Stimulated activated CD4-positive, alpha-beta T cell treated with anti-CD3 and anti-CD28 coated beads, Interleukin-12 subunit alpha, Interleukin-12 subunit beta, amount 100 ng/mL, for 48 hours (primary cell): ENCODE results near the gene EVPL.
"Not testable (repeated sequence)": the region's sequence is repeated elsewhere in the genome, so short reads cannot be mapped to it uniquely, and the experiment has no call there.

Source experiments
- DNase-seq, 3 donors: peaks; one replicate each; pipeline ENCODE4 v3.0.0-alpha.2; 2020; ENCODE audit warnings: low read depth in 2 of 3, low spot score in 1 of 3

EVPL gene

GRCh38 chr17:76048711-76049110 lies 21.6 kb upstream of the EVPL start:
- DNase-seq, result no peak

- DNase-seq, result no peak
Measured at GRCh38 chr17:76048025-76048605, 21.0 kb upstream of the EVPL start.

- no peak for DNase-seq
Measured at GRCh38 chr17:76046064-76046463, 19.0 kb upstream of the EVPL start.

- not testable (repeated sequence) for DNase-seq
Measured at GRCh38 chr17:76044475-76045007, 17.4 kb upstream of the EVPL start.

- not testable (repeated sequence) for DNase-seq
Measured at GRCh38 chr17:76042868-76043267, 15.8 kb upstream of the EVPL start.

GRCh38 chr17:76040376-76040775 lies 13.3 kb upstream of the EVPL start:
- DNase-seq, result no peak

- no peak for DNase-seq
Measured at GRCh38 chr17:76039121-76039520, 12.0 kb upstream of the EVPL start.

GRCh38 chr17:76038050-76038449 lies 10.9 kb upstream of the EVPL start:
- no peak for DNase-seq

GRCh38 chr17:76036497-76037261 lies 9.6 kb upstream of the EVPL start:
- no peak for DNase-seq

GRCh38 chr17:76034428-76035350 lies 7.6 kb upstream of the EVPL start:
- no peak for DNase-seq

GRCh38 chr17:76033139-76033538 lies 6.0 kb upstream of the EVPL start:
- no peak for DNase-seq

- DNase-seq, result no peak
Measured at GRCh38 chr17:76032780-76033108, 5.6 kb upstream of the EVPL start.

- DNase-seq, result no peak
Measured at GRCh38 chr17:76032073-76032779, 5.1 kb upstream of the EVPL start.

GRCh38 chr17:76026714-76027158 lies 370 bp downstream of the EVPL start:
- DNase-seq, result no peak

GRCh38 chr17:76025294-76025693 lies 1.8 kb downstream of the EVPL start:
- no peak for DNase-seq

- DNase-seq, result no peak
Measured at GRCh38 chr17:76024353-76024752, 2.8 kb downstream of the EVPL start.

- DNase-seq, result no peak
Measured at GRCh38 chr17:76023900-76024237, 3.2 kb downstream of the EVPL start.

- DNase-seq, result no peak
Measured at GRCh38 chr17:76022973-76023899, 3.9 kb downstream of the EVPL start.

GRCh38 chr17:76022285-76022684 lies 4.8 kb downstream of the EVPL start:
- no peak for DNase-seq

GRCh38 chr17:76019833-76020467 lies 7.2 kb downstream of the EVPL start:
- no peak for DNase-seq
